OCI-LY7 (cell line): ENCODE data around the gene FSTL1.

Source experiments
- EZH2phosphoT487 ChIP-seq: fragments of 200-600 bp; sonication (generic); IDR thresholded peaks from 2 replicates; pipeline ENCODE4 v1.6.1; 2018; ENCODE audit warnings: low read depth, borderline replicate concordance, mild to moderate bottlenecking, mixed run types, antibody characterized with exemption, low read length, moderate library complexity, mixed read lengths
- TF ChIP-seq, protein P1 (sequence below): fragments of 200-600 bp; sonication (generic); conservative IDR thresholded peaks from 2 replicates; pipeline ENCODE4 v1.5.1; 2014; ENCODE audit warnings: mild to moderate bottlenecking, antibody characterized with exemption, low read length, moderate library complexity, mixed read lengths

DNA sequence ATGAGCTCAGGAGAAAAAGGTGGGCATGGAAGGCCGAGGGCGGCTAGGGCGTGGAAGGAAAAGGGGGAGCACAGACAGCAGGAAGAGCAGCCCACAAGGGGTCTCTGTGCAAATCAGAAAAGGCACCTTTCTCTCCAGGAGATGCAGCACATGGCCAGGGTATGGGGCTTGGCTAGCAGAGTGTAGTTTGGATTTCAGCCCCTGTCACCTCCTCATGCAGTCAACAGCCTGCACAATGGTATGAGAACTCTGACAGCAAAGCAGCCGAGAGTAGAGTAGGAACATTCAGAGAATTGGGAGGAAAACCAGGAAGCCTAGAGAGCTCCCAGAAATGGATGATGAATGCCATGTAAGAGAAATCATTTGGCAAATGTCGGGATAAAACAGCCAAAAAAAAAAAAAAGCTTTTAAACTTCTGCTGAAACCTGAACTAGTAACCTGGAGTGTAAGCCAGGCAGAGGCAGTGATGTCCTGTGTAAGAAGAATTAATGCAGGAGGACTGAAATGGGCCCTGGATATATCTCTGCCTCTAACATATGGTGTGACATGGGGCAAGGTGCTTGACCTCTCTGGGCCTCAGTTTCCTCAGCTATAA, 25.7 kb downstream of the FSTL1 start:
- TF ChIP-seq, protein P1, sequence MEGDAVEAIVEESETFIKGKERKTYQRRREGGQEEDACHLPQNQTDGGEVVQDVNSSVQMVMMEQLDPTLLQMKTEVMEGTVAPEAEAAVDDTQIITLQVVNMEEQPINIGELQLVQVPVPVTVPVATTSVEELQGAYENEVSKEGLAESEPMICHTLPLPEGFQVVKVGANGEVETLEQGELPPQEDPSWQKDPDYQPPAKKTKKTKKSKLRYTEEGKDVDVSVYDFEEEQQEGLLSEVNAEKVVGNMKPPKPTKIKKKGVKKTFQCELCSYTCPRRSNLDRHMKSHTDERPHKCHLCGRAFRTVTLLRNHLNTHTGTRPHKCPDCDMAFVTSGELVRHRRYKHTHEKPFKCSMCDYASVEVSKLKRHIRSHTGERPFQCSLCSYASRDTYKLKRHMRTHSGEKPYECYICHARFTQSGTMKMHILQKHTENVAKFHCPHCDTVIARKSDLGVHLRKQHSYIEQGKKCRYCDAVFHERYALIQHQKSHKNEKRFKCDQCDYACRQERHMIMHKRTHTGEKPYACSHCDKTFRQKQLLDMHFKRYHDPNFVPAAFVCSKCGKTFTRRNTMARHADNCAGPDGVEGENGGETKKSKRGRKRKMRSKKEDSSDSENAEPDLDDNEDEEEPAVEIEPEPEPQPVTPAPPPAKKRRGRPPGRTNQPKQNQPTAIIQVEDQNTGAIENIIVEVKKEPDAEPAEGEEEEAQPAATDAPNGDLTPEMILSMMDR: no peak
- no peak for TF ChIP-seq EZH2phosphoT487
